ENCODE results near the gene APBB2. TPM values are rescaled to one million over a fixed set of nuclear protein-coding genes. Genes with fewer than 3 reads are reported as not detected.

Gene APBB2
- total and polyA plus RNA-seq, 2 of the 8 experiments (the other 6 are each of a cell fraction or from before 2014, with no cell fraction given), result 58.7 to 59.4 TPM

GRCh38 chr4:41041551-41041950 lies 172.8 kb downstream of the APBB2 start:
- Histone ChIP-seq H2BK120ac (replicated peaks; ENCODE audit: low read depth, low read length) (no peak overlapping the region), H2BK5ac (ENCODE audit: low read depth, low read length) (no peak overlapping the region), H2AFZ (ENCODE audit: low read length) (no peak overlapping the region), H2BK12ac (ENCODE audit: low read depth, low read length) (no peak overlapping the region), H2BK20ac (ENCODE audit: low read length) (no peak overlapping the region), H4K5ac (ENCODE audit: insufficient read length, low read depth, low read length) (no peak overlapping the region), H3K9ac (replicated peaks in 1 of 4; ENCODE audit: extremely low read depth in 1 of 4, low read depth in 3 of 4, low read length in 3 of 4) (no peak overlapping the region), H3K4me1 (replicated peaks in 1 of 4; ENCODE audit: control insufficient read depth in 3 of 4, insufficient read depth in 4 of 4, low read length in 3 of 4) (no peaks in the 10 kb centered on the region), H3K14ac (ENCODE audit: insufficient read length) (no peak overlapping the region), H3K9me3 (ENCODE audit: insufficient read depth in 2 of 2, low read depth in 1 of 2, low read length in 1 of 2) (peaks cover 0 to 8% of the 10 kb centered on the region in 2 experiments; a peak in 1 of 4 replicates), H4K91ac (replicated peaks; ENCODE audit: insufficient read length, low read length) (no peak overlapping the region), H3K4ac (replicated peaks; ENCODE audit: insufficient read length, low read depth, low read length) (no peak overlapping the region), H3K27me3 (replicated peaks in 1 of 4; ENCODE audit: control insufficient read depth in 3 of 4, extremely low read depth in 1 of 4, insufficient read depth in 3 of 4, low read length in 3 of 4) (no peaks in the 10 kb centered on the region), H3K79me2 (ENCODE audit: control insufficient read depth in 1 of 2, insufficient read depth in 2 of 2, low read length in 2 of 2) (no peaks in the 10 kb centered on the region), H3K4me3 (ENCODE audit: extremely low read depth in 1 of 4, insufficient read depth in 2 of 4, low read depth in 3 of 4, low read length in 4 of 4) (no peak overlapping the region), H3K23me2 (ENCODE audit: low read depth, low read length) (no peaks in the 10 kb centered on the region), H3K4me2 (ENCODE audit: insufficient read depth in 1 of 2, low read depth in 2 of 2, low read length in 2 of 2) (no peak overlapping the region), H2BK15ac (ENCODE audit: low read length) (no peak overlapping the region), H4K8ac (ENCODE audit: extremely low read depth, insufficient read depth, low read length) (no peak overlapping the region), H3K56ac (replicated peaks; ENCODE audit: insufficient read length, low read depth, low read length) (no peak overlapping the region), H3K18ac (ENCODE audit: extremely low read depth, low read length) (no peak overlapping the region), H3K27ac (ENCODE audit: low read depth, low read length) (no peak overlapping the region), H3K36me3 (ENCODE audit: control insufficient read depth in 2 of 4, insufficient read depth in 4 of 4, low read length in 3 of 4) (no peaks in the 10 kb centered on the region), H2AK5ac (ENCODE audit: low read depth, low read length) (no peak overlapping the region), H3K79me1 (ENCODE audit: low read depth, low read length) (no peaks in the 10 kb centered on the region), H4K20me1 (replicated peaks in 1 of 2; ENCODE audit: control insufficient read depth in 1 of 2, insufficient read depth in 2 of 2, low read length in 2 of 2) (no peaks in the 10 kb centered on the region), H3K23ac (ENCODE audit: insufficient read length) (no peak overlapping the region)
- FAIRE-seq, result no peak
- WGBS, 2 experiments (ENCODE audit: extremely low coverage in 1 of 2, insufficient coverage in 1 of 2, insufficient read length in 1 of 2, insufficient replicate concordance in 2 of 2, low coverage in 1 of 2, low lambda C conversion rate in 2 of 2, missing lambda C conversion rate in 1 of 2), result 95% methylated on average over 1 of the region's 1 CpG; no CpG with 5 or more reads in 1 of the 2 experiments
- CTCF ChIA-PET (ENCODE audit: partially characterized antibody), result interaction anchor here (1.0 to 1.6 kb wide), 4 partner anchors 9 to 72 kb away, joined by 3 to 4 read pairs (median 3); no protein-coding TSS in a partner anchor
- DNase-seq (ENCODE audit: low read depth in 1 of 2, low spot score in 2 of 2), result no peak
- POLR2A ChIA-PET (ENCODE audit: partially characterized antibody), result no interaction called here
- no peak for TF ChIP-seq NANOG (IDR thresholded peaks at IDR 0.05; ENCODE audit: insufficient read depth, low read depth, low read length, poor library complexity, severe bottlenecking)
- TF ChIP-seq KDM4A (IDR thresholded peaks at IDR 0.05; ENCODE audit: low read depth, low read length, severe bottlenecking), result no peak
- no peak for TF ChIP-seq BACH1 (IDR thresholded peaks at IDR 0.05; ENCODE audit: low read length)
- TF ChIP-seq TBP (IDR thresholded peaks at IDR 0.05; ENCODE audit: low read depth, low read length), result no peak
- TF ChIP-seq TAF1 (IDR thresholded peaks at IDR 0.05; ENCODE audit: low read depth, low read length), result no peak
- no peak for TF ChIP-seq MAFK (IDR thresholded peaks at IDR 0.05; ENCODE audit: low read depth, low read length)

Measured in H1 (cell line).